ENCODE data around the gene CDCA4. TPM values are rescaled to one million over a fixed set of nuclear protein-coding genes. Genes with fewer than 3 reads are reported as not detected.

The CDCA4 gene
- total and polyA plus RNA-seq, 9 donors: 15.6 to 28.0 (median 22.3) TPM

DNA sequence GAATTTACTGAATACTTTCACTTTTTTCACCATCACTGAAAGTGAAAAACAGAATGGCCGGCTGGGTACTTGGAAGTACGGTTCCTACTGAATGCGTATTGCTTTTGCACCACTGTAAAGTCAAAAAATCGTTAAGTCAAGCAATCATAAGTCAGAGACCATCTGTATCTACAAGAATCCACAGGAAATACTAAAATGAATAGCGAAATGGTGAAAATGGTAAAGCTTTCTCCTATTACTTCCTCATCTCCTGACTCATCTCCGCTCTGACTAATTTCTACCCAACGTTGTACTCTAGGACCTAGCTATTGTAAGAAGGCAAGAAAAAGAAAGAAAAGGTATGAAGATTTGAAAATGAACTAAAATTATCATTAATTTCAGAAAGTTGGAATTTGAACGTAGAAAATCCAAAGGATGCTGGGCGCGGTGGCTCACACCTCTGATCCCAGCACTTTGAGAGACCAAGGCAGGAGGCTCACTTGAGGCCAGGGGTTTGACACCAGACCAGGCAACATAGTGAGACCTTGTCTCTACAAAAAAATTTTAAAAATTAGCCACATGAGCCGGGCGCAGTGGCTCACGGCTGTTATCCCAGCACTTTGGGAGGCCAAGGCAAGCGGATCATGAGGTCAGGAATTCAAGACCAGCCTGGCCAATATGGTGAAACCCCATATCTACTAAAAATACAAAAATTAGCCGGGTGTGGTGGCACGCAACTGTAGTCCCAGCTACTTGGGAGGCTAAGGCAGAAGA is 5.3 kb upstream of the CDCA4 start:
- H3K4me1 ChIP-seq (ENCODE audit: control insufficient read depth, insufficient read depth, low read length): peaks cover 7% of the 10 kb centered on the region
- no peaks in the 10 kb centered on the region for H3K36me3 ChIP-seq (ENCODE audit: control insufficient read depth, insufficient read depth, low read length)
- WGBS (ENCODE audit: insufficient coverage): 100% methylated on average over 2 of the region's 16 CpGs
- no peak for DNase-seq
- no peaks in the 10 kb centered on the region for H3K9me3 ChIP-seq (replicated peaks; ENCODE audit: control insufficient read depth, low read depth, low read length)
- peaks cover 17% of the 10 kb centered on the region for H3K27me3 ChIP-seq (ENCODE audit: control insufficient read depth, insufficient read depth, low read length)
- no peak overlapping the region for H3K27ac ChIP-seq (ENCODE audit: low read length)
- no peak overlapping the region for H3K4me3 ChIP-seq (ENCODE audit: low read length)

- no peak overlapping the region for H3K27ac ChIP-seq (ENCODE audit: low read length)
- no peak overlapping the region for H3K4me3 ChIP-seq (ENCODE audit: low read length)
- peaks cover 7% of the 10 kb centered on the region for H3K4me1 ChIP-seq (ENCODE audit: control insufficient read depth, insufficient read depth, low read length)
- 84% methylated on average over 5 of the region's 6 CpGs for WGBS (ENCODE audit: insufficient coverage)
- H3K27me3 ChIP-seq (ENCODE audit: control insufficient read depth, insufficient read depth, low read length): peaks cover 9% of the 10 kb centered on the region
- no peaks in the 10 kb centered on the region for H3K36me3 ChIP-seq (ENCODE audit: control insufficient read depth, insufficient read depth, low read length)
- no peak for DNase-seq
- no peaks in the 10 kb centered on the region for H3K9me3 ChIP-seq (replicated peaks; ENCODE audit: control insufficient read depth, low read depth, low read length)
These were observed 4.5 kb upstream of the CDCA4 start for GRCh38 chr14:105025429-105025828.

GRCh38 chr14:105023791-105024480 is 3.1 kb upstream of the CDCA4 start:
- Histone ChIP-seq H3K4me3 (ENCODE audit: low read length) (no peak overlapping the region), H3K27me3 (ENCODE audit: control insufficient read depth, insufficient read depth, low read length) (peaks cover 4% of the 10 kb centered on the region), H3K4me1 (ENCODE audit: control insufficient read depth, insufficient read depth, low read length) (peaks cover 17% of the 10 kb centered on the region), H3K27ac (ENCODE audit: low read length) (no peak overlapping the region), H3K36me3 (ENCODE audit: control insufficient read depth, insufficient read depth, low read length) (no peaks in the 10 kb centered on the region), H3K9me3 (replicated peaks; ENCODE audit: control insufficient read depth, low read depth, low read length) (no peaks in the 10 kb centered on the region)
- WGBS (ENCODE audit: insufficient coverage): 92% methylated on average over 2 of the region's 4 CpGs
- no peak for DNase-seq

GRCh38 chr14:105023144-105023543 is 2.3 kb upstream of the CDCA4 start:
- no peak for DNase-seq
- Histone ChIP-seq H3K4me1 (ENCODE audit: control insufficient read depth, insufficient read depth, low read length) (peaks cover 22% of the 10 kb centered on the region), H3K36me3 (ENCODE audit: control insufficient read depth, insufficient read depth, low read length) (peaks cover 2% of the 10 kb centered on the region), H3K4me3 (ENCODE audit: low read length) (no peak overlapping the region), H3K9me3 (replicated peaks; ENCODE audit: control insufficient read depth, low read depth, low read length) (no peaks in the 10 kb centered on the region), H3K27me3 (ENCODE audit: control insufficient read depth, insufficient read depth, low read length) (peaks cover 1% of the 10 kb centered on the region), H3K27ac (ENCODE audit: low read length) (no peak overlapping the region)
- no CpG with 5 or more reads among the region's 11 CpGs for WGBS (ENCODE audit: insufficient coverage)

DNA sequence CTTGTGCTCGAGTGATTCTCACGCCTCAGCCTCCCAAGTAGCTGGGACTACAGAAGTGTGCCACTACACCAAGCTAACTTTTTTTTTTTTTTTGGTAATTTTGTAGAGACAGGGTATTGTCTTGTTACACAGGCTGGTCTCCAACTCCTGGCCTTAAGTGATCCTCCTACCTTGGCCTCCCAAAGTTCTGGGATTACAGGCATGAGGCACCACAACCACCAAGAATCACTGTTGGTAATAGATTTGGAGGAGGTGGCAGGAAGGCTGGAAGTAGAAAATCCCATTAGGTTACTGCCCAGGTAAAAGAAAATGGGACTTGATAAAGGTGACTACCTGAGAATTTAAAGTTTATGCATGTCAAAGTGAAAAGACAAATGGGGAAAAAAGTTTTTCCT is 1.4 kb upstream of the CDCA4 start:
- H3K27ac ChIP-seq (ENCODE audit: low read length): no peak overlapping the region
- H3K9me3 ChIP-seq (replicated peaks; ENCODE audit: control insufficient read depth, low read depth, low read length): no peaks in the 10 kb centered on the region
- H3K4me3 ChIP-seq (ENCODE audit: low read length): no peak overlapping the region
- peaks cover 2% of the 10 kb centered on the region for H3K36me3 ChIP-seq (ENCODE audit: control insufficient read depth, insufficient read depth, low read length)
- H3K27me3 ChIP-seq (ENCODE audit: control insufficient read depth, insufficient read depth, low read length): no peaks in the 10 kb centered on the region
- DNase-seq: no peak
- peaks cover 25% of the 10 kb centered on the region for H3K4me1 ChIP-seq (ENCODE audit: control insufficient read depth, insufficient read depth, low read length)
- no CpG with 5 or more reads among the region's 2 CpGs for WGBS (ENCODE audit: insufficient coverage)

GRCh38 chr14:105021656-105022275 is 883 bp upstream of the CDCA4 start:
- DNase-seq: peak; percentile 63
- Histone ChIP-seq H3K27me3 (ENCODE audit: control insufficient read depth, insufficient read depth, low read length) (no peaks in the 10 kb centered on the region), H3K4me3 (ENCODE audit: low read length) (peak overlapping the region; percentile 93), H3K27ac (ENCODE audit: low read length) (peak overlapping the region; percentile 90), H3K9me3 (replicated peaks; ENCODE audit: control insufficient read depth, low read depth, low read length) (no peaks in the 10 kb centered on the region), H3K4me1 (ENCODE audit: control insufficient read depth, insufficient read depth, low read length) (peaks cover 25% of the 10 kb centered on the region), H3K36me3 (ENCODE audit: control insufficient read depth, insufficient read depth, low read length) (peaks cover 2% of the 10 kb centered on the region)
- WGBS (ENCODE audit: insufficient coverage): 0% methylated on average over 17 of the region's 20 CpGs

GRCh38 chr14:105019861-105020814 is 745 bp downstream of the CDCA4 start:
- peaks cover 5% of the 10 kb centered on the region for H3K36me3 ChIP-seq (ENCODE audit: control insufficient read depth, insufficient read depth, low read length)
- H3K9me3 ChIP-seq (replicated peaks; ENCODE audit: control insufficient read depth, low read depth, low read length): no peaks in the 10 kb centered on the region

DNA sequence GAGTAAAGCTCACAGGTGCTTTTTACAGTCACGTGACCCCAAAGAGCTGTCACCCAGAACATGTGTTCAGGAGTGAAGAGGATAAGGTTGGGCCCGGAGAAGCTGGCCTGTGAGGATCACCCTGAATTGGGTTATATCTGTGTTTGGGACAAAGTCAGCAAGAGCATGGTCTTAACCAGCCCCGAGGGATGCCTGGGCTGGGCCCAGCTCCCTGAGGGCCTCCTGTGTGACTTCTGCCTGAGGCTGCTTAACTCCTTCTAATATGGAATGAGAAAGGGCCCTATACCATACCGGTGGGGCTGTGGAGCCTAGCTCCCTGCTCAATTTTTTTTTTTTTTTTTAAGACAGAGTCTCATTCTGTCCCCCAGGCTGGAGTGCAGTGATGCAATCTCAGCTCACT is 2.5 kb downstream of the CDCA4 start:
- Histone ChIP-seq H3K4me1 (ENCODE audit: control insufficient read depth, insufficient read depth, low read length) (peaks cover 44% of the 10 kb centered on the region), H3K9me3 (replicated peaks; ENCODE audit: control insufficient read depth, low read depth, low read length) (no peaks in the 10 kb centered on the region), H3K27me3 (ENCODE audit: control insufficient read depth, insufficient read depth, low read length) (no peaks in the 10 kb centered on the region), H3K36me3 (ENCODE audit: control insufficient read depth, insufficient read depth, low read length) (peaks cover 5% of the 10 kb centered on the region), H3K27ac (ENCODE audit: low read length) (no peak overlapping the region), H3K4me3 (ENCODE audit: low read length) (no peak overlapping the region)
- 83% methylated on average over 2 of the region's 4 CpGs for WGBS (ENCODE audit: insufficient coverage)
- DNase-seq: no peak

More at GRCh38 chr14:105019861-105020814, 745 bp downstream of the CDCA4 start:
- 3% methylated on average over 70 of the region's 75 CpGs for WGBS (ENCODE audit: insufficient coverage)
- DNase-seq: peak; percentile 61
- peak overlapping the region; percentile 84 for H3K27ac ChIP-seq (ENCODE audit: low read length)
- no peaks in the 10 kb centered on the region for H3K27me3 ChIP-seq (ENCODE audit: control insufficient read depth, insufficient read depth, low read length)
- peak overlapping the region; percentile 61 for H3K4me3 ChIP-seq (ENCODE audit: low read length)
- H3K4me1 ChIP-seq (ENCODE audit: control insufficient read depth, insufficient read depth, low read length): peaks cover 30% of the 10 kb centered on the region

DNA sequence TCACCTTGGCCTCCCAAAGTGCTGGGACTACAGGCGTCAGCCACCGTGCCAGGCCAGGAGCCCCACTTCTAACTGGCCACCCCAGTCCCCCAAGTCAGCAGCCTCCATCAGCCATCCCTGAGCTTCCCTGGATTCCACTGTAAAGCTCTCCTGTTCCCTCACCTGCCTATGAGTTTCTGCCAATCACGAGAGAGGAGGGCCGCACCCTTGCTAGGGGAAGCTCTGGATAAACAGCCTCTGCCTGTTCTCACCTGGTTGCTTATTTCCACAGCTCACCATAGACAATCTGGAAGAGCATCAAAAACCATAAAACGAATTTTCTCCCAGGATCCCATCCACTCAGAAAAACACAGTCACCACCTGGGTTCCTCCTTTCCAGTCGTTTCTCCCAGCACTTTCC is 5.0 kb downstream of the CDCA4 start:
- WGBS (ENCODE audit: insufficient coverage): 69% methylated on average over 5 of the region's 6 CpGs
- Histone ChIP-seq H3K4me3 (ENCODE audit: low read length) (no peak overlapping the region), H3K27ac (ENCODE audit: low read length) (no peak overlapping the region)

More for the DNA sequence above, 5.0 kb downstream of the CDCA4 start:
- no peak for DNase-seq
- Histone ChIP-seq H3K9me3 (replicated peaks; ENCODE audit: control insufficient read depth, low read depth, low read length) (no peaks in the 10 kb centered on the region), H3K4me1 (ENCODE audit: control insufficient read depth, insufficient read depth, low read length) (peaks cover 55% of the 10 kb centered on the region), H3K27me3 (ENCODE audit: control insufficient read depth, insufficient read depth, low read length) (no peaks in the 10 kb centered on the region), H3K36me3 (ENCODE audit: control insufficient read depth, insufficient read depth, low read length) (peaks cover 13% of the 10 kb centered on the region)
